T-helper 17 cell (primary cell): ENCODE data around the gene TBRG1. TPM values are rescaled to one million over a fixed set of nuclear protein-coding genes. Genes with fewer than 3 reads are reported as not detected.

ENCODE experiments used
- ATAC-seq: fragments of 150-1000 bp; cut with Tn5 transposase; 2 replicates; pipeline ENCODE4 v1.10.0; 2021; ENCODE audit warnings: mild to moderate bottlenecking, moderate library complexity
- DNase-seq, 3 donors: peaks; one replicate each; pipeline versions ENCODE4 v3.0.0 to v3.0.0-alpha.2; 2020 to 2021
- H3K9me3 ChIP-seq: one replicate; pipeline ENCODE4 v1.7.0; 2013; ENCODE audit warnings: low read length, mild to moderate bottlenecking; ENCODE audit not compliant: control insufficient read depth, poor library complexity, severe bottlenecking
- H3K27ac Mint-ChIP-seq: one replicate; pipeline ENCODE4 v1.8.0; 2022; ENCODE audit warnings: mild to moderate bottlenecking, moderate library complexity, mixed read lengths
- H3K27me3 Mint-ChIP-seq: one replicate; pipeline ENCODE4 v1.8.0; 2022; ENCODE audit warnings: mixed read lengths
- H3K36me3 Mint-ChIP-seq: one replicate; pipeline ENCODE4 v1.8.0; 2022; ENCODE audit warnings: low read depth, mixed read lengths
- H3K4me1 Mint-ChIP-seq: one replicate; pipeline ENCODE4 v1.8.0; 2022; ENCODE audit warnings: mild to moderate bottlenecking, mixed read lengths
- H3K4me3 Mint-ChIP-seq: one replicate; pipeline ENCODE4 v1.8.0; 2022; ENCODE audit warnings: mild to moderate bottlenecking, moderate library complexity, mixed read lengths
- total RNA-seq, 4 donors: library from RNA in 2 of 4; stranded (reverse) in 2 of 4; gene quantifications; one replicate each; pipeline ENCODE4 v1.2.3 and lab custom pipeline; 2022 to 2026

The TBRG1 gene
- total RNA-seq, 2 donors from 2014 or later, result 55.5 to 61.4 TPM

DNA sequence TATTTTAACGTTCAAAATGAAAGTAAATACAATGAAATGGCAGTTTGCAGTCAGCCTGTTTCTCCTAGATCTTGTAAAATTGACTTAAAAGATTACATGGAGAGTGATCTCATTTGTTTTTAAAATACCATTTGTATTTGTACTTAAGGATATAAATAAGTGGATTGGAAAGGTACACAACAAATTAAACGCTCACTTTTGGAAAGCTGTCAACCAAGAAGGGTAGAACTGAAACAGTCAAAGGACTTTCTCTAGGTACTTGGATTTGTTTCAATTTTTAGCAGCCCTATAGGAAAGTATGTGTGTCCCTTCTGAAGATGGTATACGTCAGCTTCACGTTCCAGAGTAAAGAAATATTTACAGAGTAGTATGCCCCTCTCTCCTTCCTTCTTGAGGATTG, 7.3 kb downstream of the TBRG1 start:
- Mint-ChIP-seq H3K27ac (no peak overlapping the region), H3K27me3 (no peaks in the 10 kb centered on the region), H3K36me3 (peaks cover 7% of the 10 kb centered on the region), H3K4me3 (no peak overlapping the region), H3K4me1 (peaks cover 18% of the 10 kb centered on the region)
- DNase-seq (no peak), ATAC-seq (no peak)
- H3K9me3 ChIP-seq, result no peaks in the 10 kb centered on the region

DNA sequence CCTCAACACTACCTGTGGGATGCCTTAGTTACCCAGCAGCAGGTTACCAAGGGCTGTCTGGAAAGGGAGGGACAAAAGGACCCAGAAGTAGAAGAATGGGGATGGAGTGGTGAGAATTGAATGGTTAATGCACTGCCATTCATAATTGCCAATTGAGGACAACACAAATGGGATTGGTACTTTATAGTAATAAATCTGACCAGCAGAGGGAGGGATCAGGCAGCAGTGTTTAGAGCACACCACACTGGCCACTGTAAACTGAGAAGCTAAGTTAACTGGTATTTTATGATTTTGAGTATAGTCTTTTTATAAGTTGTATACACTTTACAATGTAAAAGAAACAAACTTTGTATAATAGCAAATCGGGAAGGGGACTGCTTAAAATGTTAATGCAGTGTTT, 10.7 kb downstream of the TBRG1 start:
- no peak for DNase-seq
- peaks cover 9% of the 10 kb centered on the region for H3K36me3 Mint-ChIP-seq

DNA sequence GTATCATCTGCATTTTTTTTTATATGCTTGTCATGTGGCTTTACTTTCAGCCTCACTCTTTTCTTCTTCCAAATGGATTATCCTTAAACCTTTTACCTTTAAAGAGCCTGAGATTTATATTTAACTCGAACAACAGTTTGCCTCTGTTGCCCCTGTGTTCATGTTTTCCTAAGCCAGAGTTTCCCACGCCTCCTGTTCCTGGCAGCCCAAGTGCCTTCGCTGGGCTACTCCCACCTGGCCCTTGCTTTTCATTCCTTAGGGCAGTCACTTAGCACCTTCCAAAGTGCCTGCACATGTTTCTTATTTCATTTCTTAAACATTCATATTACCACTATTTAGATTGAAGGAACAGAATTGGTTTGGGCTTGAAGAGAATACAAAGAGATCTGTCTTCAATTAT, 13.3 kb downstream of the TBRG1 start:
- Mint-ChIP-seq H3K36me3 (peaks cover 7% of the 10 kb centered on the region), H3K4me1 (peaks cover 2% of the 10 kb centered on the region), H3K27me3 (no peaks in the 10 kb centered on the region), H3K4me3 (no peak overlapping the region), H3K27ac (peak overlapping the region; percentile 74)
- ATAC-seq, result no peak
- no peaks in the 10 kb centered on the region for H3K9me3 ChIP-seq
- DNase-seq, result no peak

More for the DNA sequence above, 10.7 kb downstream of the TBRG1 start:
- Mint-ChIP-seq H3K4me3 (no peak overlapping the region), H3K4me1 (peaks cover 5% of the 10 kb centered on the region), H3K27me3 (no peaks in the 10 kb centered on the region), H3K27ac (no peak overlapping the region)
- no peaks in the 10 kb centered on the region for H3K9me3 ChIP-seq
- ATAC-seq, result no peak

DNA sequence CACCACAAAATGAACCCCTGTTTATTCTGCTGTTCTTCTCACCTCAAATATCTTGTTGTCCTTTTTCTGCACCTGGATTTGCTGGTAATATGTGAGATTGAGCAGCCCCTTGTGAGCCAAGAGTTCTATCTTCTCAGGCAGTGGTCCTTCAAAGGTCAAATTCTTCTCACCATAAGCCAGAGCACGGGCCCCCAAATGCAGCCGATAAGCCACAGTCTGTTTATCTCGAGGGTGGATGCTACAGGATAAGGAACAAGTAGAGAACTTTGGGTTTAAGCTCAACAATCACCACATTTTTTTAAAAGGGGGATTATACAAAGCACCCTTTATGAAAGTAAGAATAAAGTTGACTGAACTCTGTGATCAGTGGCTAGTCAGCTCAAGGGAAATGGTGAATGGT, 15.8 kb downstream of the TBRG1 start:
- Mint-ChIP-seq H3K4me3 (no peak overlapping the region), H3K27me3 (no peaks in the 10 kb centered on the region), H3K4me1 (peaks cover 2% of the 10 kb centered on the region), H3K36me3 (peaks cover 9% of the 10 kb centered on the region), H3K27ac (no peak overlapping the region)
- H3K9me3 ChIP-seq, result no peaks in the 10 kb centered on the region
- DNase-seq, result no peak
- no peak for ATAC-seq

DNA sequence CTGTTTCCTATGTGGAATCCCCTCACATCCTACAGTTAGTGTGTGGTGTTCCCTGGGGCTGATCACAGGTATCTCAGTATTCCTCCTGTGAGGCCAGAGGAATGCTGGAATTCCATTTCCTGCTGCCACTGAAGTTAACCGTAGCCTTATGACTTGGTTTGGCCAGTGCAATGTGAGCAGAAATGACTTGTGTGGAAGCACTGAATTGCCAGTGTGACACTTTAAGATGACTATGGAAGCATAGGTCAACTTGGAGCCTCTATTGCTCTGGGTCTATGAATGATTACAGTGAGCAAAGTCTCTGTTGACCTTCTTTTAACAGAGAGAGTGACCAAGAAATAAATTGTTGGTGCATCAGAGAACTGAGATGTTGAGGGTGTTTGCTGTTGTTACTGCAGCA, 16.5 kb downstream of the TBRG1 start:
- H3K9me3 ChIP-seq, result no peaks in the 10 kb centered on the region
- ATAC-seq (no peak), DNase-seq (no peak)
- Mint-ChIP-seq H3K36me3 (peaks cover 9% of the 10 kb centered on the region), H3K4me3 (no peak overlapping the region), H3K27ac (no peak overlapping the region), H3K27me3 (no peaks in the 10 kb centered on the region), H3K4me1 (peaks cover 2% of the 10 kb centered on the region)

DNA sequence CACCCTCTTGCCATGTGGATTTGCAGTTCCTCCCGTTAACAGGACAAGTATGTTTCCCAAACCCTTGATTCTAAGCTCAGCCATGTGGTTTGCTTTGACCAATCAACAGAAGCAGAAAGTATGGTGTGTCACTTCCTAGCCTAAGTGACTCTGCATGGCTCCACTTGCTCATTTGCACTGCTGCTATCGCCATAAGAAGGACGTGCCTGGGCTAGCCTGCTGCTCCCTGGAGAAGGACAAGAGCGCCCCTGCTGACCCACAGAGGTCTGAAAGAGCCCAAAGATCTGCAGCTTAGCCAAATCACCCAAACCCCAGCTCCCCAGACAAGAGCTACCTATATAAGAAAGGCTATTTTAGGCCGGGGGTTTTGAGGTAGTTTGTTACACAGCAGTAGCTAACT, 18.0 kb downstream of the TBRG1 start:
- no peaks in the 10 kb centered on the region for H3K9me3 ChIP-seq
- peaks cover 6% of the 10 kb centered on the region for H3K4me1 Mint-ChIP-seq
- no peaks in the 10 kb centered on the region for H3K27me3 Mint-ChIP-seq
- no peak overlapping the region for H3K4me3 Mint-ChIP-seq
- H3K27ac Mint-ChIP-seq, result no peak overlapping the region
- H3K36me3 Mint-ChIP-seq, result peaks cover 9% of the 10 kb centered on the region
- DNase-seq, result no peak
- ATAC-seq, result no peak

DNA sequence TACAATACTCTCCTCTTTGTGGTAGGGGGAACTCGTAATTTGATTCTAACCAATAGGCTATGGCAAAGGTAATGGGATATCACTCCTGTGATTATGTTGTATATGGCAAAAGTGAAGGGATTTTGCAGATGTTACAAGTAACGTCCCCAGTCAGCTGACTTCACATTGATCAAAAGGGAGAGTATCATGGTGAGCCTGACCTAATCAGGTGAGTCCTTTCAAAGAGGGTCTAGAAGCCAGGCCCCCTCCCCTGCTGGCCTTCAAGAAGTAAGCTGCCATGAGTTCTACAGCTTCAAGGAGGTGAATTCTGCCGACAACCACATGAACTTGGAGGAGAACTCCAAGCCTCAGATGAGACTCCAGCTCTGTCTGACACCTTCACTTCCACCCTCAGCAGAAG, 20.0 kb downstream of the TBRG1 start:
- no peaks in the 10 kb centered on the region for H3K9me3 ChIP-seq
- Mint-ChIP-seq H3K4me3 (no peak overlapping the region), H3K27me3 (no peaks in the 10 kb centered on the region), H3K4me1 (peaks cover 6% of the 10 kb centered on the region), H3K36me3 (peaks cover 7% of the 10 kb centered on the region), H3K27ac (no peak overlapping the region)
- DNase-seq (no peak), ATAC-seq (no peak)

DNA sequence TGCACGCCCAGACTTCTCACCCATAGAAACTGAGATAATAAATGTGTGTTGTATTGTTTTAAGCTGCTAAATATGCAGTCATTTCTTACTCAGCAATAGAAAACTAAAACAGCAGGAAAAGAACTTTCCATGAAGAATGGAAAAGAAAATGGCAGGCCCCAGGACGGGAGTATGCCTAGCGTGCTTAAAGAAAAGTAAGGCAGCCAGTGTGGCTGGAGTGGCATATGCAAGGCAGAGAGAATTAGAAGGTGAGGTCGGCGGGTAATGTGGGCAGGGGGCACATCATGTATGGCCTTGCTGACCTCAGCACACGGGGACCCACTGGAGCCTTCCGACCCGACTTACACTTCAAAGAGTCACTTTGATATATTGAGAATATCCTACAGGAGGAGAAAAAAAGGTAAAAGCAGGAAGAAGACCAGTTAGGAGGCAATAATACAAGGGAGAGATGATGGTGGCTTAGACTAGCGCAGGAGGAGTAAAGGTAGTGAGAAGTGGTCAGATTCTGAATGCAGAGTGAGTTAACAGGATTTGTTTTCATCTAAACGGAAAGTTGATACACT, 20.5 kb downstream of the TBRG1 start:
- peaks cover 5% of the 10 kb centered on the region for H3K36me3 Mint-ChIP-seq
- H3K4me1 Mint-ChIP-seq, result peaks cover 4% of the 10 kb centered on the region
- no peak for DNase-seq
- no peak overlapping the region for H3K27ac Mint-ChIP-seq
- H3K4me3 Mint-ChIP-seq, result no peak overlapping the region
- H3K27me3 Mint-ChIP-seq, result no peaks in the 10 kb centered on the region
- no peaks in the 10 kb centered on the region for H3K9me3 ChIP-seq
- ATAC-seq, result no peak

DNA sequence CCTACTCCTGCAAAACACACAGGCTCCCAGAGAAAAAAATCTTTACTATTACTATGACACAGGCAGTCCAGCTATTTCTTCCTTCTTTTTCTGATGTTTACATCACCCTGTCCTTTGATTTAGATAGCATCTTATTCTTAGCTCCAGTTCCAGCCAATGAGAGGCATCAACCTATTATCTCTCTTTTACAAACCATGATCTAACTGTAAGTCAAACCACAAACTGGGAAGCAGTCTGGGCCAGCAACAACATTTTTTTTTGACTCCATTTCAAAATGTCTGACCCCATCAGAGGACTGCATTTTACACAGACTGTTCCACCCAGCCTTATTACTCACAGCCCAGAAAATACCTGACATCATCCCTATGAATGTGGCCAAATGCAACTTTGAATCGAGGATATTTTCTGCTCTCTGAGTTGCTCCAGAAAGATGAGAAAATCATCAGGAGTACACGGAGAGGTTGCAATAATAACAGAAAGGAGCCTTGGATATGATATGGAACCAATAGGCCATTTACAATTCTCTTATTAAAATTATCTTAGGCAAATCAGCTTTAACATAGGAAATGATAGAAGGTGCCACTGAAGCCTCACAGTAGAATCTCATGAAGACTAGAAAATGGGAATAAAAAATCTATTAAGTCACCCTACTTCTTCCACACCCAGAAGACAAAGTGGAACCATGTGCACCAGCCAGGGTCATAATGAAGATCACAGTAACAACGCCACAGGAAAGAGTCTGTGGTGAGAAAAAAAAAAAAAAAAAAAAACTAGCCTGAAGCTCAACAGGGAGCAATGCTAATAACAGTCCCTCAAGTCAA, 21.2 kb downstream of the TBRG1 start:
- Mint-ChIP-seq H3K27me3 (no peaks in the 10 kb centered on the region), H3K4me3 (no peak overlapping the region), H3K27ac (no peak overlapping the region), H3K36me3 (peaks cover 5% of the 10 kb centered on the region), H3K4me1 (peaks cover 4% of the 10 kb centered on the region)
- no peak for DNase-seq
- H3K9me3 ChIP-seq, result no peaks in the 10 kb centered on the region
- ATAC-seq, result no peak

DNA sequence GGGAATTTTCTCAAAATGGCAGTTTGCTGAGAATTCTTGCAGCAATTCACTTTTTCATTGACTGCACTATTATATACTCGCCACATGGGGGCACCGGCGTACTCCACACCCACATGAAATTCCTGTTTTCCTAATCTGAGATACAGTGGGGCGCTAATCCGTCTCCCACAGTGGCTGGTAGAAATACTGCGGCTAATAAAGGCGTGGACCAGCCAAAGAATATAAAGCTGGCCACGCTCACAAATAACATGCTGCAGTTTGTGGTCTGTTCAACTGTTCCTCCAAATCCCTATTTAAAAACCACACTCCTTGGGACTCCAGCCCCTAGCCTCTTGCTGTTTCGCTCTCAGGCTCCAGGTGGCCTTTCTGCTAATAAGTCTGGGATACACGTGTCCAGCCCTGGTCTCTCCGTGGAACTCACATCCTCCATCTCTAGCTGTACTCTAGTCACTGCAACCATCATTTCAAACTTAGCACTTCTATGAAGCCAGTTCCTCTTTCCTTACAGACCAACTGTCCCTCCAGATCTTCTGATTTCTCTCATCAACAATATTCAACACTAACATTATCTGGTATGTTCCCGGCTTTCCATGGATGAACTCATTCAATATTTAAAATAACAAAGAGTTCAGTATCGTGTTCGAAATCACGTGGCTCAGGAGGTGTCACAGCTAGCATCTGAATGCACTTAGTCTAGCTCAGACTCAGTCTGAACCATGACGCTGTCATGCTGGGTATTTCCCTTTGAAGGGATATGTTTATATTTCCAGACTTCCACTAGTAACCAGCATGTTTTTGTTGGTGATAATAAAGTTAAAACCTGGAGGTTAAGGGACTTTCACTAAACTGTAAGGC, 22.0 kb downstream of the TBRG1 start:
- Mint-ChIP-seq H3K36me3 (peaks cover 5% of the 10 kb centered on the region), H3K27me3 (no peaks in the 10 kb centered on the region), H3K4me1 (peaks cover 4% of the 10 kb centered on the region), H3K27ac (no peak overlapping the region), H3K4me3 (no peak overlapping the region)
- ATAC-seq, result peak; percentile 81
- H3K9me3 ChIP-seq, result no peaks in the 10 kb centered on the region
- peak in 1 of 3 donors; percentile 10 for DNase-seq

DNA sequence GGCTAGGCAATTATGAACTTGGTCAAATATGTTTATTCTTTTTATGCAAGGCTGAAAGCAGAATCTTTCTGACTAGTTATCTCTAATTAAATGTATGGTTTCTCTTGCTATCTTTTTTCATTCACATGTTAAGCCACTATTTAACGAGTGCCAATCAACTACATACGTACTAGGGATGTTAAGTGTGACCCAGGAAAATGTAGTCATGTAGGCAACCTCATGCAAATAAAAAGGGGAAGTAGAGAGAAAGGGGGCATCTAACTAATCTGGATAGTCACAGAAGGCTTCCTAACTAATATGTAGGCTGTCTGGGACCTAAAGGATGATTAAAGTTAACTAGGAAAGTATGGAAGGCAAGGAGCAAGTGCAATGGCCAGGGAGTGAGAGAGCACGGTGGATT, 23.5 kb downstream of the TBRG1 start:
- no peaks in the 10 kb centered on the region for H3K9me3 ChIP-seq
- H3K36me3 Mint-ChIP-seq, result peaks cover 4% of the 10 kb centered on the region
- peaks cover 4% of the 10 kb centered on the region for H3K4me1 Mint-ChIP-seq
- DNase-seq (no peak), ATAC-seq (no peak)
- no peaks in the 10 kb centered on the region for H3K27me3 Mint-ChIP-seq
- no peak overlapping the region for H3K4me3 Mint-ChIP-seq
- no peak overlapping the region for H3K27ac Mint-ChIP-seq

DNA sequence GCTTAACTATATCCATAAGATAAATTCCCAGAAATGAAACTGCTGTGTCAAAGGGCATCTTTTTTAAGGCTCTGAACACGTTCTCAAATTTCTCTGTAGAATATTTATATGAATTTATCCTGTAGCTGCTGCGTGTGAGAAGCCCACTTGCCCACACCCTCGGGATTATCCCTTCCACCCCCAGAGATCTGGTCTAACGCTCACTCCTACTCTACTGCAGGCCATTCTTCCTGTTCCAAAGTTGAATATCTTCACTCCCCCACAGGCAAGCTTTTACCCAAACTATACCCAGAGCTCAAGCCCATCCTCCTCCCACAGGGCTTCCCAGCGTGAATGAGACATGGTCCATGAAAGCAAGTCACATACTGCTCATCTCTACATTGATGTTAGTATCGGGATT, 25.9 kb downstream of the TBRG1 start:
- Mint-ChIP-seq H3K36me3 (peaks cover 11% of the 10 kb centered on the region), H3K4me1 (peaks cover 6% of the 10 kb centered on the region), H3K27ac (no peak overlapping the region), H3K27me3 (no peaks in the 10 kb centered on the region), H3K4me3 (no peak overlapping the region)
- ATAC-seq, result no peak
- DNase-seq, result no peak
- no peaks in the 10 kb centered on the region for H3K9me3 ChIP-seq

DNA sequence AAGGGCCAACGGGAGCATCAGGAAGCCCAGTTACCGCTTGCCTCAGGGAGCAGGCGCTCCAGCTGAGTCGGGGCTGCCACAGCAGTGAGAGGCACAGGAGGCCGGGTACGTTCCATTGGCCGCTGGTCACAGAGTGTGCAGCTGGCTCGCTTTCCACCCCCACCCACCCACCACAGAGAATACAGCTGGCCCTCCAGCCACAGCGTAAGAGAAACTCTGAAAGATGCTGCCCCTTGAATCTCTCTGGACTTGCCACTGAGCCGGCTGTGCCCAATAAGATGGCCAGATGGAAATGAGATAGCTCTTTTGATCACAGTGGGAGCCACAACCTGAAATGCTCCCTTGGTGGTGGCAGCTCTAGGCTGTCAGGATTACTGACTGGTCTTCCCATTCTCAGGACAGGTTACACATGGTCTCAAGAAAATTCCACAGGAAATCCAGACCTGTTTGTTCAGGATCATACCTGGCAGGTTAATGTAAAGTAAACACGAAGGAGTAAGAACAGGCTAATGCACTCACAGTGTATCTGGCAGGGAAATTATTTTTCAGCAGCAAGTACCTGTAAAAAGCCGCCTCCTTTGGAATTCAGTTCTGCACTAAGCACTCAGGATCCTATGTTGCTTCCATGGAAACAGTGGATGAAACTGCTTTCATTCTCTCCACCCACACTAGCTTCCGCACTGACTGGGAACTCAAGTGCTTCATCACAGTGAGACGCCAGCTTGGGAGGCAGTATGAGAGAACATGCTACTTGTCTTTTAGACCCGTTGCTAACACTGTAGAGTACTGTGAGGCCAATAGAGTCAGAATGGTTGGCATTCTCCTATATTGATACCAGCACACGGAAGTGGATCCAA, 34.3 kb downstream of the TBRG1 start:
- no peak overlapping the region for H3K4me3 Mint-ChIP-seq
- H3K27ac Mint-ChIP-seq, result no peak overlapping the region
- ATAC-seq (no peak), DNase-seq (no peak)
- peaks cover 2% of the 10 kb centered on the region for H3K4me1 Mint-ChIP-seq
- H3K36me3 Mint-ChIP-seq, result peaks cover 9% of the 10 kb centered on the region
- no peaks in the 10 kb centered on the region for H3K9me3 ChIP-seq
- no peaks in the 10 kb centered on the region for H3K27me3 Mint-ChIP-seq
